ENCODE data around the gene SF1. TPM values are rescaled to one million over a fixed set of nuclear protein-coding genes. Genes with fewer than 3 reads are reported as not detected.

Gene SF1
- total RNA-seq, 1 experiment from 2014 or later, result 285 TPM

- ATAC-seq (no peak), DNase-seq (ENCODE audit: low spot score) (no peak)
- H3K9me3 Mint-ChIP-seq, result no peaks in the 10 kb centered on the region
- H3K4me1 Mint-ChIP-seq, result peaks cover 82% of the 10 kb centered on the region
- POLR2A ChIA-PET, result interaction anchor here (1.7 to 5.0 kb wide), 2 partner anchors 16 to 18 kb away, joined by 7 to 45 read pairs; partner anchors contain the start of genes RASGRP2 and SF1
- CTCF ChIA-PET, result interaction anchor here (0.5 to 7.5 kb wide), 6 partner anchors 9 to 132 kb away, joined by 3 to 150 read pairs (median 9); partner anchors contain the start of genes RASGRP2 and SF1
- H3K4me3 Mint-ChIP-seq, result peak overlapping the region; percentile 43
- H3K27ac Mint-ChIP-seq, result peak overlapping the region; percentile 98
- H3K27me3 Mint-ChIP-seq (ENCODE audit: low read depth), result no peaks in the 10 kb centered on the region; the same call in 1 of the 2 replicates
- peaks cover 24% of the 10 kb centered on the region for H3K36me3 Mint-ChIP-seq
- TF ChIP-seq ZNF423 (CRISPR knock-in tag; IDR thresholded peaks at IDR 0.05) (no peak), CREB1 (CRISPR knock-in tag; IDR thresholded peaks at IDR 0.05) (no peak), ZNF121 (CRISPR knock-in tag; IDR thresholded peaks at IDR 0.05) (no peak), MXD4 (CRISPR knock-in tag; IDR thresholded peaks at IDR 0.05; ENCODE audit: borderline replicate concordance) (no peak), ELF4 (CRISPR knock-in tag; IDR thresholded peaks at IDR 0.05; ENCODE audit: low read depth) (no peak), MYBL2 (CRISPR knock-in tag; IDR thresholded peaks at IDR 0.05) (no peak), ZNF416 (CRISPR knock-in tag; IDR thresholded peaks at IDR 0.05) (0 out of 2 replicates have a peak, but pooled peaks have one; percentile 52), NR2C2 (CRISPR knock-in tag; IDR thresholded peaks at IDR 0.05) (no peak), TP53 (CRISPR knock-in tag; IDR thresholded peaks at IDR 0.05) (no peak), IRF2 (CRISPR knock-in tag; IDR thresholded peaks at IDR 0.05; ENCODE audit: borderline replicate concordance, low read depth) (no peak), PRRX2 (CRISPR knock-in tag; IDR thresholded peaks at IDR 0.05) (peak; percentile 8; the same call in 1 of the 2 replicates), FOXK1 (CRISPR knock-in tag; IDR thresholded peaks at IDR 0.05) (no peak), NR1H2 (CRISPR knock-in tag; IDR thresholded peaks at IDR 0.05) (no peak), CREM (CRISPR knock-in tag; IDR thresholded peaks at IDR 0.05) (no peak), TEAD1 (CRISPR knock-in tag; IDR thresholded peaks at IDR 0.05) (no peak), ZNF317 (CRISPR knock-in tag; IDR thresholded peaks at IDR 0.05; ENCODE audit: borderline replicate concordance, low read depth) (no peak), ZNF671 (CRISPR knock-in tag; IDR thresholded peaks at IDR 0.05) (peak; percentile 62; the same call in 1 of the 2 replicates), RORB (CRISPR knock-in tag; IDR thresholded peaks at IDR 0.05) (no peak), ZNF232 (CRISPR knock-in tag; IDR thresholded peaks at IDR 0.05) (no peak), KAT7 (CRISPR knock-in tag; IDR thresholded peaks at IDR 0.05; ENCODE audit: borderline replicate concordance) (0 out of 2 replicates have a peak, but pooled peaks have one; percentile 69), JUN (CRISPR knock-in tag; IDR thresholded peaks at IDR 0.05) (no peak), FOXP1 (CRISPR knock-in tag; IDR thresholded peaks at IDR 0.05; ENCODE audit: borderline replicate concordance) (no peak), ESRRA (CRISPR knock-in tag; IDR thresholded peaks at IDR 0.05; ENCODE audit: borderline replicate concordance) (no peak)
- TF ChIP-seq, protein P1, sequence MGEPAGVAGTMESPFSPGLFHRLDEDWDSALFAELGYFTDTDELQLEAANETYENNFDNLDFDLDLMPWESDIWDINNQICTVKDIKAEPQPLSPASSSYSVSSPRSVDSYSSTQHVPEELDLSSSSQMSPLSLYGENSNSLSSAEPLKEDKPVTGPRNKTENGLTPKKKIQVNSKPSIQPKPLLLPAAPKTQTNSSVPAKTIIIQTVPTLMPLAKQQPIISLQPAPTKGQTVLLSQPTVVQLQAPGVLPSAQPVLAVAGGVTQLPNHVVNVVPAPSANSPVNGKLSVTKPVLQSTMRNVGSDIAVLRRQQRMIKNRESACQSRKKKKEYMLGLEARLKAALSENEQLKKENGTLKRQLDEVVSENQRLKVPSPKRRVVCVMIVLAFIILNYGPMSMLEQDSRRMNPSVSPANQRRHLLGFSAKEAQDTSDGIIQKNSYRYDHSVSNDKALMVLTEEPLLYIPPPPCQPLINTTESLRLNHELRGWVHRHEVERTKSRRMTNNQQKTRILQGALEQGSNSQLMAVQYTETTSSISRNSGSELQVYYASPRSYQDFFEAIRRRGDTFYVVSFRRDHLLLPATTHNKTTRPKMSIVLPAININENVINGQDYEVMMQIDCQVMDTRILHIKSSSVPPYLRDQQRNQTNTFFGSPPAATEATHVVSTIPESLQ (CRISPR knock-in tag; IDR thresholded peaks at IDR 0.05), result no peak
- TF ChIP-seq, protein P2, sequence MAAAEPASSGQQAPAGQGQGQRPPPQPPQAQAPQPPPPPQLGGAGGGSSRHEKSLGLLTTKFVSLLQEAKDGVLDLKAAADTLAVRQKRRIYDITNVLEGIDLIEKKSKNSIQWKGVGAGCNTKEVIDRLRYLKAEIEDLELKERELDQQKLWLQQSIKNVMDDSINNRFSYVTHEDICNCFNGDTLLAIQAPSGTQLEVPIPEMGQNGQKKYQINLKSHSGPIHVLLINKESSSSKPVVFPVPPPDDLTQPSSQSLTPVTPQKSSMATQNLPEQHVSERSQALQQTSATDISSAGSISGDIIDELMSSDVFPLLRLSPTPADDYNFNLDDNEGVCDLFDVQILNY (CRISPR knock-in tag; IDR thresholded peaks at IDR 0.05), result no peak
- TF ChIP-seq, protein P3, sequence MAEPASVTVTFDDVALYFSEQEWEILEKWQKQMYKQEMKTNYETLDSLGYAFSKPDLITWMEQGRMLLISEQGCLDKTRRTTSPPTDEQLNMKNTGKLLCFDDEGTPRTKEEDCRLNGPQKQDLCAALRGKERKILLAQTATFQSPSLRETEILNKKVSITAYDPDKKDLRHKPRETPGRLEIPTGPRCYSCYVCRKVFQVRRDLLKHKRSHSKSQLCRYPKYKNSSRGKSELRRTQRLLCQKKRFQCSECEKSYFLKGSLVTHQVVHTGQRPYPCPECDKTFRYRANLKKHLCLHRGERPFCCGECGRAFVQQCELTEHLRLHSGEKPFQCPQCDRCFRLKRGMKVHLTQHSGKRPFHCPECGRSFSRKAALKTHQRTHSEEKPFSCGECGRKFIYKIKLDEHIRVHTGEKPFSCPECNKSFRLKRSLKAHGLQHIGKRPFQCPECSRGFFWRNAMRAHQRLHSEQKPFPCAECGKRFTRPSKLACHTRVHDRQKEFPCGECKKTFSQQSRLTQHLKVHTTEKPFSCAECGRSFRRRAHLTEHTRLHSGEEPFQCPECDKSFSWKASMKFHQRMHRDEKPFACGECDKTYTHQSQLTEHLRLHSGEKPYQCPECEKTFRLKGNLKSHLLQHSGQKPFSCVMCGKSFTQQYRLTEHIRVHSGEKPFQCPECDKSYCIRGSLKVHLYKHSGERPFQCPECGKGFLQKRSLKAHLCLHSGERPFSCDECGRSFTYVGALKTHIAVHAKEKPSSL (CRISPR knock-in tag; conservative IDR thresholded peaks at IDR 0.05), result peak; percentile 60; the same call in 1 of the 2 replicates
- TF ChIP-seq, protein P4, sequence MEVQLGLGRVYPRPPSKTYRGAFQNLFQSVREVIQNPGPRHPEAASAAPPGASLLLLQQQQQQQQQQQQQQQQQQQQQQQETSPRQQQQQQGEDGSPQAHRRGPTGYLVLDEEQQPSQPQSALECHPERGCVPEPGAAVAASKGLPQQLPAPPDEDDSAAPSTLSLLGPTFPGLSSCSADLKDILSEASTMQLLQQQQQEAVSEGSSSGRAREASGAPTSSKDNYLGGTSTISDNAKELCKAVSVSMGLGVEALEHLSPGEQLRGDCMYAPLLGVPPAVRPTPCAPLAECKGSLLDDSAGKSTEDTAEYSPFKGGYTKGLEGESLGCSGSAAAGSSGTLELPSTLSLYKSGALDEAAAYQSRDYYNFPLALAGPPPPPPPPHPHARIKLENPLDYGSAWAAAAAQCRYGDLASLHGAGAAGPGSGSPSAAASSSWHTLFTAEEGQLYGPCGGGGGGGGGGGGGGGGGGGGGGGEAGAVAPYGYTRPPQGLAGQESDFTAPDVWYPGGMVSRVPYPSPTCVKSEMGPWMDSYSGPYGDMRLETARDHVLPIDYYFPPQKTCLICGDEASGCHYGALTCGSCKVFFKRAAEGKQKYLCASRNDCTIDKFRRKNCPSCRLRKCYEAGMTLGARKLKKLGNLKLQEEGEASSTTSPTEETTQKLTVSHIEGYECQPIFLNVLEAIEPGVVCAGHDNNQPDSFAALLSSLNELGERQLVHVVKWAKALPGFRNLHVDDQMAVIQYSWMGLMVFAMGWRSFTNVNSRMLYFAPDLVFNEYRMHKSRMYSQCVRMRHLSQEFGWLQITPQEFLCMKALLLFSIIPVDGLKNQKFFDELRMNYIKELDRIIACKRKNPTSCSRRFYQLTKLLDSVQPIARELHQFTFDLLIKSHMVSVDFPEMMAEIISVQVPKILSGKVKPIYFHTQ (CRISPR knock-in tag; IDR thresholded peaks at IDR 0.05), result no peak
- TF ChIP-seq, protein P5, sequence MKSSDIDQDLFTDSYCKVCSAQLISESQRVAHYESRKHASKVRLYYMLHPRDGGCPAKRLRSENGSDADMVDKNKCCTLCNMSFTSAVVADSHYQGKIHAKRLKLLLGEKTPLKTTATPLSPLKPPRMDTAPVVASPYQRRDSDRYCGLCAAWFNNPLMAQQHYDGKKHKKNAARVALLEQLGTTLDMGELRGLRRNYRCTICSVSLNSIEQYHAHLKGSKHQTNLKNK (CRISPR knock-in tag; IDR thresholded peaks at IDR 0.05), result 0 out of 2 replicates have a peak, but pooled peaks have one; percentile 12
- TF ChIP-seq, protein P6, sequence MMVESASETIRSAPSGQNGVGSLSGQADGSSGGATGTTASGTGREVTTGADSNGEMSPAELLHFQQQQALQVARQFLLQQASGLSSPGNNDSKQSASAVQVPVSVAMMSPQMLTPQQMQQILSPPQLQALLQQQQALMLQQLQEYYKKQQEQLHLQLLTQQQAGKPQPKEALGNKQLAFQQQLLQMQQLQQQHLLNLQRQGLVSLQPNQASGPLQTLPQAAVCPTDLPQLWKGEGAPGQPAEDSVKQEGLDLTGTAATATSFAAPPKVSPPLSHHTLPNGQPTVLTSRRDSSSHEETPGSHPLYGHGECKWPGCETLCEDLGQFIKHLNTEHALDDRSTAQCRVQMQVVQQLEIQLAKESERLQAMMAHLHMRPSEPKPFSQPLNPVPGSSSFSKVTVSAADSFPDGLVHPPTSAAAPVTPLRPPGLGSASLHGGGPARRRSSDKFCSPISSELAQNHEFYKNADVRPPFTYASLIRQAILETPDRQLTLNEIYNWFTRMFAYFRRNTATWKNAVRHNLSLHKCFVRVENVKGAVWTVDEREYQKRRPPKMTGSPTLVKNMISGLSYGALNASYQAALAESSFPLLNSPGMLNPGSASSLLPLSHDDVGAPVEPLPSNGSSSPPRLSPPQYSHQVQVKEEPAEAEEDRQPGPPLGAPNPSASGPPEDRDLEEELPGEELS (CRISPR knock-in tag; IDR thresholded peaks at IDR 0.05), result no peak
These were observed 16.1 kb downstream of the SF1 start for GRCh38 chr11:64762277-64762673.
